OCI-LY3 (cell line): ENCODE results near the gene PPP1R14D.
A peak's percentile ranks its signal among the peaks of the same experiment; 100 is the strongest.

Experiments used
- H2AFZ ChIP-seq: fragments of 200-600, 300-600 bp; shearing (Covaris generic); 2 replicates; pipeline ENCODE4 v1.6.0; 2014; ENCODE audit warnings: antibody characterized with exemption, low read depth, low read length
- H3K27ac ChIP-seq: fragments of 200-600, 300-600 bp; sonication (generic); 2 replicates; pipeline ENCODE4 v1.5.1; 2014; ENCODE audit warnings: mild to moderate bottlenecking, low read length, moderate library complexity, mixed read lengths
- H3K27me3 ChIP-seq: fragments of 200-600, 300-600 bp; sonication (generic); 2 replicates; pipeline ENCODE4 v1.6.1; 2014; ENCODE audit warnings: low read depth, low read length, mixed read lengths
- H3K36me3 ChIP-seq: fragments of 200-600, 300-600 bp; sonication (generic); replicated peaks from 2 replicates; pipeline ENCODE3; 2014; ENCODE audit warnings: low read depth, low read length, mixed read lengths
- H3K4me1 ChIP-seq: fragments of 300-600, 200-600 bp; sonication (generic); 2 replicates; pipeline ENCODE4 v1.6.1; 2014; ENCODE audit warnings: low read length, mixed read lengths
- H3K4me2 ChIP-seq: fragments of 200-600, 300-600 bp; sonication (generic); 2 replicates; pipeline ENCODE4 v1.6.1; 2014; ENCODE audit warnings: low read length, mixed read lengths
- H3K4me3 ChIP-seq: fragments of 300-600, 200-600 bp; sonication (generic); 2 replicates; pipeline ENCODE4 v1.5.1; 2014; ENCODE audit warnings: antibody characterized with exemption, mild to moderate bottlenecking, low read length, moderate library complexity
- H3K79me2 ChIP-seq: fragments of 300-600, 200-600 bp; shearing (Covaris generic); 2 replicates; pipeline ENCODE4 v1.6.1; 2014; ENCODE audit warnings: mild to moderate bottlenecking, low read length, mixed read lengths
- H3K9ac ChIP-seq: fragments of 300-600, 200-600 bp; shearing (Covaris generic); 2 replicates; pipeline ENCODE4 v1.6.0; 2014; ENCODE audit warnings: mild to moderate bottlenecking, low read length, moderate library complexity
- H3K9me3 ChIP-seq: fragments of 200-600, 300-600 bp; shearing (Covaris generic); 2 replicates; pipeline ENCODE4 v1.6.1; 2014; ENCODE audit warnings: low read length, mixed read lengths; ENCODE audit not compliant: insufficient read depth
- H4K20me1 ChIP-seq: fragments of 200-600, 300-600 bp; sonication (generic); 2 replicates; pipeline ENCODE4 v1.6.1; 2016; ENCODE audit warnings: low read length, mixed read lengths; ENCODE audit not compliant: insufficient read depth
- CTCF ChIP-seq: fragments of 200-600, 300-600 bp; sonication (generic); IDR thresholded peaks from 2 replicates; pipeline ENCODE4 v1.5.1; 2014; ENCODE audit warnings: antibody characterized with exemption, low read length, low read depth
- EZH2phosphoT487 ChIP-seq: fragments of 200-600 bp; shearing (Covaris generic); IDR thresholded peaks from 2 replicates; pipeline ENCODE4 v1.6.1; 2018; ENCODE audit warnings: antibody characterized with exemption, mixed run types, low read depth

Gene PPP1R14D

GRCh38 chr15:40770147-40770721 is 58.3 kb downstream of the PPP1R14D start:
- no peaks in the 10 kb centered on the region for H3K79me2 ChIP-seq
- peaks cover 46% of the 10 kb centered on the region for H3K4me1 ChIP-seq
- no peaks in the 10 kb centered on the region for H3K9me3 ChIP-seq
- no peaks in the 10 kb centered on the region for H4K20me1 ChIP-seq
- peak overlapping the region; percentile 88 for H3K4me2 ChIP-seq
- peak overlapping the region; percentile 69 for H3K4me3 ChIP-seq
- TF ChIP-seq EZH2phosphoT487 (no peak), CTCF (no peak)
- H3K36me3 ChIP-seq, result peaks cover 14% of the 10 kb centered on the region
- H3K27ac ChIP-seq, result peak overlapping the region; percentile 79
- H2AFZ ChIP-seq, result no peak overlapping the region
- peak overlapping the region; percentile 66; the same call in 1 of the 2 replicates for H3K9ac ChIP-seq
- H3K27me3 ChIP-seq, result no peaks in the 10 kb centered on the region

GRCh38 chr15:40769274-40770146 is 59.0 kb downstream of the PPP1R14D start, which contains the start of gene C15orf62:
Gene C15orf62 (plus strand): TSS chr15:40769980. CDS start chr15:40770496, 516 bp downstream.
- TF ChIP-seq CTCF (no peak), EZH2phosphoT487 (no peak)

GRCh38 chr15:40768521-40769273 is 59.8 kb downstream of the PPP1R14D start:
- H3K9me3 ChIP-seq, result no peaks in the 10 kb centered on the region
- H3K4me2 ChIP-seq, result peak overlapping the region; percentile 88
- peak overlapping the region; percentile 79 for H3K27ac ChIP-seq
- H3K36me3 ChIP-seq, result peaks cover 14% of the 10 kb centered on the region
- peak overlapping the region; percentile 66 for H3K9ac ChIP-seq
- 0 out of 2 replicates have a peak overlapping the region, but pooled peaks have one; percentile 28 for H2AFZ ChIP-seq
- H3K4me1 ChIP-seq, result peaks cover 55% of the 10 kb centered on the region
- TF ChIP-seq CTCF, result peak; percentile 26; the same call in 1 of the 2 replicates
- no peak for TF ChIP-seq EZH2phosphoT487
- no peaks in the 10 kb centered on the region for H3K79me2 ChIP-seq
- no peaks in the 10 kb centered on the region for H4K20me1 ChIP-seq
- H3K27me3 ChIP-seq, result no peaks in the 10 kb centered on the region
- H3K4me3 ChIP-seq, result peak overlapping the region; percentile 69

More at GRCh38 chr15:40769274-40770146, 59.0 kb downstream of the PPP1R14D start, which contains the start of gene C15orf62:
- Histone ChIP-seq H3K79me2 (no peaks in the 10 kb centered on the region), H3K4me1 (peaks cover 53% of the 10 kb centered on the region), H3K4me3 (peak within 1 kb of the TSS; percentile 69), H2AFZ (peak within 1 kb of the TSS; percentile 28; the same call in 1 of the 2 replicates), H3K9me3 (no peaks in the 10 kb centered on the region), H4K20me1 (no peaks in the 10 kb centered on the region), H3K4me2 (peak within 1 kb of the TSS; percentile 88), H3K27ac (peak within 1 kb of the TSS; percentile 79), H3K36me3 (peaks cover 14% of the 10 kb centered on the region), H3K27me3 (no peaks in the 10 kb centered on the region), H3K9ac (peak within 1 kb of the TSS; percentile 66)
